Measurements from ENCODE around the gene DSP.

DSP gene

GRCh38 chr6:7541175-7542064 is at the start of gene DSP:
DSP (plus strand) TSS chr6:7541671; CDS start chr6:7541916, 245 bp downstream.
- no peaks in the 10 kb centered on the region for H3K9me3 Mint-ChIP-seq (ENCODE audit: low read depth)
- H3K4me1 Mint-ChIP-seq (ENCODE audit: low read depth): peaks cover 7% of the 10 kb centered on the region
- no peaks in the 10 kb centered on the region for H3K36me3 Mint-ChIP-seq
- peak within 1 kb of the TSS; percentile 82 for H3K4me3 Mint-ChIP-seq
- no peak within 1 kb of the TSS for H3K27ac Mint-ChIP-seq
- peaks cover 44% of the 10 kb centered on the region for H3K27me3 Mint-ChIP-seq

GRCh38 chr6:7493866-7494265 is 47.6 kb upstream of the DSP start:
- H3K4me1 Mint-ChIP-seq (ENCODE audit: low read depth): no peaks in the 10 kb centered on the region
- no peak overlapping the region for H3K27ac Mint-ChIP-seq
- no peaks in the 10 kb centered on the region for H3K9me3 Mint-ChIP-seq (ENCODE audit: low read depth)
- H3K4me3 Mint-ChIP-seq: no peak overlapping the region
- H3K36me3 Mint-ChIP-seq: no peaks in the 10 kb centered on the region
- H3K27me3 Mint-ChIP-seq: peaks cover 11% of the 10 kb centered on the region

GRCh38 chr6:7494638-7495037 is 46.8 kb upstream of the DSP start:
- no peaks in the 10 kb centered on the region for H3K9me3 Mint-ChIP-seq (ENCODE audit: low read depth)
- H3K4me3 Mint-ChIP-seq: no peak overlapping the region
- no peaks in the 10 kb centered on the region for H3K4me1 Mint-ChIP-seq (ENCODE audit: low read depth)
- H3K36me3 Mint-ChIP-seq: no peaks in the 10 kb centered on the region
- H3K27me3 Mint-ChIP-seq: peaks cover 11% of the 10 kb centered on the region
- no peak overlapping the region for H3K27ac Mint-ChIP-seq

- H3K27ac Mint-ChIP-seq: no peak overlapping the region
- H3K27me3 Mint-ChIP-seq: peaks cover 16% of the 10 kb centered on the region
- H3K4me3 Mint-ChIP-seq: no peak overlapping the region
- no peaks in the 10 kb centered on the region for H3K36me3 Mint-ChIP-seq
- no peaks in the 10 kb centered on the region for H3K4me1 Mint-ChIP-seq (ENCODE audit: low read depth)
- H3K9me3 Mint-ChIP-seq (ENCODE audit: low read depth): no peaks in the 10 kb centered on the region
These were observed 45.1 kb upstream of the DSP start for GRCh38 chr6:7496266-7496875.

GRCh38 chr6:7500752-7501282 is 40.7 kb upstream of the DSP start:
- H3K27me3 Mint-ChIP-seq: peaks cover 8% of the 10 kb centered on the region
- H3K9me3 Mint-ChIP-seq (ENCODE audit: low read depth): no peaks in the 10 kb centered on the region
- H3K4me1 Mint-ChIP-seq (ENCODE audit: low read depth): no peaks in the 10 kb centered on the region
- H3K4me3 Mint-ChIP-seq: no peak overlapping the region
- H3K27ac Mint-ChIP-seq: no peak overlapping the region
- no peaks in the 10 kb centered on the region for H3K36me3 Mint-ChIP-seq

- Mint-ChIP-seq H3K9me3 (ENCODE audit: low read depth) (no peaks in the 10 kb centered on the region), H3K36me3 (no peaks in the 10 kb centered on the region), H3K27ac (no peak overlapping the region), H3K4me3 (no peak overlapping the region), H3K27me3 (peaks cover 8% of the 10 kb centered on the region), H3K4me1 (ENCODE audit: low read depth) (no peaks in the 10 kb centered on the region)
These were observed 38.7 kb upstream of the DSP start for GRCh38 chr6:7502743-7503142.

- Mint-ChIP-seq H3K27ac (no peak overlapping the region), H3K27me3 (peaks cover 7% of the 10 kb centered on the region), H3K36me3 (no peaks in the 10 kb centered on the region), H3K9me3 (ENCODE audit: low read depth) (no peaks in the 10 kb centered on the region), H3K4me1 (ENCODE audit: low read depth) (no peaks in the 10 kb centered on the region), H3K4me3 (no peak overlapping the region)
These were observed 37.4 kb upstream of the DSP start for GRCh38 chr6:7504041-7504440.

GRCh38 chr6:7505189-7505699 is 36.2 kb upstream of the DSP start:
- Mint-ChIP-seq H3K27me3 (peaks cover 7% of the 10 kb centered on the region), H3K4me1 (ENCODE audit: low read depth) (no peaks in the 10 kb centered on the region), H3K36me3 (no peaks in the 10 kb centered on the region), H3K9me3 (ENCODE audit: low read depth) (no peaks in the 10 kb centered on the region), H3K4me3 (no peak overlapping the region), H3K27ac (no peak overlapping the region)

- peaks cover 1% of the 10 kb centered on the region for H3K27me3 Mint-ChIP-seq
- no peaks in the 10 kb centered on the region for H3K4me1 Mint-ChIP-seq (ENCODE audit: low read depth)
- H3K9me3 Mint-ChIP-seq (ENCODE audit: low read depth): no peaks in the 10 kb centered on the region
- no peaks in the 10 kb centered on the region for H3K36me3 Mint-ChIP-seq
- no peak overlapping the region for H3K27ac Mint-ChIP-seq
- H3K4me3 Mint-ChIP-seq: no peak overlapping the region
These were observed 33.9 kb upstream of the DSP start for GRCh38 chr6:7507600-7507999.

- Mint-ChIP-seq H3K27ac (no peak overlapping the region), H3K4me1 (ENCODE audit: low read depth) (no peaks in the 10 kb centered on the region), H3K36me3 (no peaks in the 10 kb centered on the region), H3K4me3 (no peak overlapping the region), H3K27me3 (peaks cover 3% of the 10 kb centered on the region), H3K9me3 (ENCODE audit: low read depth) (no peaks in the 10 kb centered on the region)
These were observed 29.2 kb upstream of the DSP start for GRCh38 chr6:7512320-7512719.

- Mint-ChIP-seq H3K4me1 (ENCODE audit: low read depth) (no peaks in the 10 kb centered on the region), H3K4me3 (no peak overlapping the region), H3K36me3 (no peaks in the 10 kb centered on the region), H3K9me3 (ENCODE audit: low read depth) (no peaks in the 10 kb centered on the region), H3K27me3 (peaks cover 3% of the 10 kb centered on the region), H3K27ac (no peak overlapping the region)
These were observed 27.9 kb upstream of the DSP start for GRCh38 chr6:7513529-7513928.

GRCh38 chr6:7515363-7515762 is 26.1 kb upstream of the DSP start:
- Mint-ChIP-seq H3K27ac (no peak overlapping the region), H3K9me3 (ENCODE audit: low read depth) (no peaks in the 10 kb centered on the region), H3K27me3 (peaks cover 5% of the 10 kb centered on the region), H3K4me1 (ENCODE audit: low read depth) (no peaks in the 10 kb centered on the region), H3K36me3 (no peaks in the 10 kb centered on the region), H3K4me3 (no peak overlapping the region)

GRCh38 chr6:7518877-7519276 is 22.6 kb upstream of the DSP start:
- H3K4me3 Mint-ChIP-seq: no peak overlapping the region
- H3K4me1 Mint-ChIP-seq (ENCODE audit: low read depth): no peaks in the 10 kb centered on the region
- no peak overlapping the region for H3K27ac Mint-ChIP-seq

GRCh38 chr6:7522873-7523272 is 18.6 kb upstream of the DSP start:
- no peaks in the 10 kb centered on the region for H3K36me3 Mint-ChIP-seq

More at GRCh38 chr6:7518877-7519276, 22.6 kb upstream of the DSP start:
- H3K9me3 Mint-ChIP-seq (ENCODE audit: low read depth): no peaks in the 10 kb centered on the region
- peaks cover 5% of the 10 kb centered on the region for H3K27me3 Mint-ChIP-seq
- H3K36me3 Mint-ChIP-seq: no peaks in the 10 kb centered on the region

GRCh38 chr6:7523922-7524321 is 17.5 kb upstream of the DSP start:
- no peaks in the 10 kb centered on the region for H3K9me3 Mint-ChIP-seq (ENCODE audit: low read depth)

More at GRCh38 chr6:7522873-7523272, 18.6 kb upstream of the DSP start:
- peaks cover 25% of the 10 kb centered on the region for H3K27me3 Mint-ChIP-seq
- H3K4me3 Mint-ChIP-seq: no peak overlapping the region
- H3K4me1 Mint-ChIP-seq (ENCODE audit: low read depth): no peaks in the 10 kb centered on the region
- H3K27ac Mint-ChIP-seq: no peak overlapping the region
- H3K9me3 Mint-ChIP-seq (ENCODE audit: low read depth): no peaks in the 10 kb centered on the region

More at GRCh38 chr6:7523922-7524321, 17.5 kb upstream of the DSP start:
- H3K36me3 Mint-ChIP-seq: no peaks in the 10 kb centered on the region
- no peak overlapping the region for H3K4me3 Mint-ChIP-seq
- H3K27ac Mint-ChIP-seq: no peak overlapping the region
- H3K4me1 Mint-ChIP-seq (ENCODE audit: low read depth): no peaks in the 10 kb centered on the region
- peaks cover 29% of the 10 kb centered on the region for H3K27me3 Mint-ChIP-seq
